Activated T-cell treated with anti-CD3 and anti-CD28 coated beads for 48 hours (primary cell): ENCODE measurements around the gene TNFRSF6B.

ENCODE experiments used
- DNase-seq: peaks from one replicate; pipeline ENCODE4 v3.0.0-alpha.2; 2020; ENCODE audit warnings: low read depth

The TNFRSF6B gene

DNA sequence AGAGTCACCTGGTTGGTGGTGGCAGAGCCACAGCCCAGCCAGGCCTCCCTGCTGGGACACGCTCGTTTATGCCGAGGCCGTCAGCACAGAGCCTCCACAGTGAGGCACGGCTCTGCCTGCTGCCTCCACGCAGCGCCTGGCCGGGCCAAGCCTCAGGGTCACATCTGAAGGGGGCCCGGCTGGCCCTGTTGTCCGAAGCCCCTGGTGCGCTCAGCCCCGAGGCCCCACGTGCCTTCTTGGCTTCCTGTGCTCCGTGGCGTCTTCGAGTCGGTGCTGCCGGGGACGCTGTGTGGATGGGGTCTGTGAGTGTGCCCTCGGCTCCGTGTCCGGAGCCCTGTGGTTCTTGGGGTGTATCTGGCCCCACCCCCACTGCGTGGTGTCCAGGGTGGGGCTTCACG lies 10.4 kb upstream of the TNFRSF6B start:
- DNase-seq = no peak

DNA sequence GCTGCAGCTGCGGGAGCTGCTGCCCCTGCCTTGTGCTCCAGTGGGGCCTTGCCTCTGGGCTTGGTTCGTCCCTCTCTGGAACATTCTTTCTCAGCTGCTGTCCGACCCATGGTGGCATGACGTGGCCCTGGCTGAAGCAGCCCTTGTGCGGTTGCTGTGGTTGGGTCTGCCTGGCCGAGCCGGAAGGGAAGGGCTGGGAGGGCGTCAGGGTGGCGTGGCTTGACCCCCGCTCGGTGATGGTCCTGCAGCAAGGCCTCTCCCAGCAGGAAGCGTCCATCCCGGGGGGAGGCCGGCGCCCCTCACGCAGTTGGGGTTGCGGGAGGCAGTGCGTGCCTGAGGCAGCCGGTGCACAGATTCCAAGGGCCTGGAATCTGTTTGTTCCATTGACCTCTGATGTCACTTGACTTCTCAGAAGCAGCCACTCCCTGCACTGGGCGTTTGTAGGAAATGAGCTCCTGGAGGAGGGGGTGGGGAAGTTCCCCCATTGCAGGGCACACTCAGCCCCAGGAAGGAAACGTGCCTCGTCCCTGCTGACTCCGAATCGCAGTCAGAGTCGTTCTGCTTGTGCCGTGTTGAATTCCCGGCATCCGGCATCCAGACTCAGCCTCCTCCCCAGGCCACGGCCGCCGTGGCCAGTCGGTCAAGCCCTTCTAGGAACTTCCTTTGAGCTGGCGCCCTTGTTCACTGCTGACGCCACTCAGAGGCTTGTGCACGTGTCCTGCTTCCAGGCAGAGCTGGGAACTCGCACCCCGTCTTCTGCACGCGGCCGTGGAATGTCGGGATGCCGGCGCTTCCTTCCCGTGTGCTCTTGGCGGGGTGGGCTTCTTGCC lies 9.7 kb upstream of the TNFRSF6B start:
- DNase-seq = peak; percentile 38

DNA sequence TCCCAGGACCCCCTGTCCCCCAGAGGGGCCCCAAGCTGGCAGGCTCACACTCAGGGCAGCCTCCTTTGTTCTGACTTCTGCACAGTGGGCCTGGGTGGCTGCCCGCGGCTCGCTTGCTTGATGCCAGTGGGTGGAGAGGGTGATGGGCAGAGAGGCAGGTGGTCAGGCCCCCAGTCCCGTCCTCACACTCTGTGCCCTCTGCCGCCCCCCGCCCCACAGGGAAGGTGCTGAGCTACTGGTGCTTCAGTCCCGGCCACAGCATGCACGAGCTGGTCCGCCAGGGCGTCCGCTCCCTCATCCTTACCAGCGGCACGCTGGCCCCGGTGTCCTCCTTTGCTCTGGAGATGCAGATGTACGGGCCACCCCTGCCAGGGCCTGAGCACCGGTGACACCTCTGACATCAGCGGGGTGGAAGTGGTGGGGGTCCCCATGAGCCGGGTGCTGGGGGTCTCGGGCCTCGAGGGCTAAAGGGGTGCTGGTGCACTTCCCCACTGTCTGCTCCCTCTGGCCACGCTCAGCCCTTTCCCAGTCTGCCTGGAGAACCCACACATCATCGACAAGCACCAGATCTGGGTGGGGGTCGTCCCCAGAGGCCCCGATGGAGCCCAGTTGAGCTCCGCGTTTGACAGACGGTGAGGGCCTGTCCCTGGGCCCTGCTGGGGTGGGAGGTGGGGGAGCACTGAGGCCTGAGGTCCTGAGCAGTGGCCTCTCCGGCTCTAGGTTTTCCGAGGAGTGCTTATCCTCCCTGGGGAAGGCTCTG lies 8.9 kb upstream of the TNFRSF6B start:
- no peak for DNase-seq

DNA sequence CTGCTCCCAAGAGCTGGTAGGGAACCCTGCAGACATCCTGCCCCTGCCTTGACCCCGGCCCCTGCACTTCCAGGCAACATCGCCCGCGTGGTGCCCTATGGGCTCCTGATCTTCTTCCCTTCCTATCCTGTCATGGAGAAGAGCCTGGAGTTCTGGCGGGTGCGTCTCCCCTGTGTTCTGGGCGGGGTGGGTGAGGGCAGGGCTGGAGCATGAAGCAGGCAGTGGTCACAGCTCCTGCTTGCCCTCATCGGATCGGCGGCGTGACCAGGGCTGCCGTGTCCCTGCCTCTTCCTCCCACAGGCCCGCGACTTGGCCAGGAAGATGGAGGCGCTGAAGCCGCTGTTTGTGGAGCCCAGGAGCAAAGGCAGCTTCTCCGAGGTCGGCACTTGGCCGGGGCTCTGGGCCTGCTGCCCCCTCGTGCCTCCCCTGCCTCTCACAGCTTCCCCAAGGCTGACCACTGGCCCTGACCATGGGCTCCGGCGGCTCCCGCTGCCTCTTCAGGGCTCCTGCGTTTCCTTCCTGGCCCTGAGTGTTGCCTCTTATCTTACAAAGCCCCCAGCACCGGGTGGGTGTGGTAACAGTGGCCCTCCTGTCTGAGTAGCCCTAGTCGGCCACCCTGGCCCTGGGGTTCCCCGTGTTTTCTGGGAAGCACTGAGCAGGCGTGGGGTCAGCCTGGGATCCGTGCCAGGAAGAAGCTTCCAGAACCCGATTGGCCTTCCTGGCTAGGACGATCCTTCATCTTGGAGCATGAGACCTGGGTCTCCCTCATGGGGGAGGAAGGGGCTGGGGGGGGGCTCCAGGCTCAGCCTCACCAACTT lies 8.0 kb upstream of the TNFRSF6B start:
- DNase-seq = no peak

DNA sequence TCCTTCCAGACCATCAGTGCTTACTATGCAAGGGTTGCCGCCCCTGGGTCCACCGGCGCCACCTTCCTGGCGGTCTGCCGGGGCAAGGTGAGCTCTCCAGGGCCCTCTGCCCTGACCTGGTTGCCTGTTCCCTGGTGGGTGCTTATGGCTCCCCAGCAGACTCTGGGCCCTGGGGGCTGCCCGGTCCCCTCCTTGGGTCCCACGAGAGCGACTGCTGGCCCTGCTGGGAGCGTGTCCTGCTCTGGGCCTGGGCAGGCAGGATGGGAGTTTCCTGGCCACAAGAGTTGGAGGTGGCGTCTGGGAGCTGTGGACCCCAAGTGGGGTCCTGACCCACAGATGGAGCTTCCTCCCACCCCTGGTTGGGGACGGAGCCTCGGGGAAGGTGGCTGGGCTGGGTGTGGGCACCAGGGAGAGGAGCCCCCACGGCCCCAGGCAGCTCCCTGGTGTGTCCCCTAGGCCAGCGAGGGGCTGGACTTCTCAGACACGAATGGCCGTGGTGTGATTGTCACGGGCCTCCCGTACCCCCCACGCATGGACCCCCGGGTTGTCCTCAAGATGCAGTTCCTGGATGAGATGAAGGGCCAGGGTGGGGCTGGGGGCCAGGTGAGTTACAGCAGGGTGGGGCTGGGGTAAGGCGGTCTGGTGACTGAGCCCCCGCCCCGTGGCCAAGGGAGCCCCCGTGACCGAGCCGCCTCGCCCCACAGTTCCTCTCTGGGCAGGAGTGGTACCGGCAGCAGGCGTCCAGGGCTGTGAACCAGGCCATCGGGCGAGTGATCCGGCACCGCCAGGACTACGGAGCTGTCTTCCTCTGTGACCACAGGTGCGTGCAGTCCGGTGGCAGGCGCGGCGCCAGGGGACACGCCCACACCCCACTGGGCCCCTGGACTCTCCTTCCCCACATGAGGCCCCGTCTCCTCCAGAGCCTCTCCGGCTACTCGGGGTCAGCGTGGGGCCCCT lies 7.1 kb upstream of the TNFRSF6B start:
- no peak for DNase-seq

DNA sequence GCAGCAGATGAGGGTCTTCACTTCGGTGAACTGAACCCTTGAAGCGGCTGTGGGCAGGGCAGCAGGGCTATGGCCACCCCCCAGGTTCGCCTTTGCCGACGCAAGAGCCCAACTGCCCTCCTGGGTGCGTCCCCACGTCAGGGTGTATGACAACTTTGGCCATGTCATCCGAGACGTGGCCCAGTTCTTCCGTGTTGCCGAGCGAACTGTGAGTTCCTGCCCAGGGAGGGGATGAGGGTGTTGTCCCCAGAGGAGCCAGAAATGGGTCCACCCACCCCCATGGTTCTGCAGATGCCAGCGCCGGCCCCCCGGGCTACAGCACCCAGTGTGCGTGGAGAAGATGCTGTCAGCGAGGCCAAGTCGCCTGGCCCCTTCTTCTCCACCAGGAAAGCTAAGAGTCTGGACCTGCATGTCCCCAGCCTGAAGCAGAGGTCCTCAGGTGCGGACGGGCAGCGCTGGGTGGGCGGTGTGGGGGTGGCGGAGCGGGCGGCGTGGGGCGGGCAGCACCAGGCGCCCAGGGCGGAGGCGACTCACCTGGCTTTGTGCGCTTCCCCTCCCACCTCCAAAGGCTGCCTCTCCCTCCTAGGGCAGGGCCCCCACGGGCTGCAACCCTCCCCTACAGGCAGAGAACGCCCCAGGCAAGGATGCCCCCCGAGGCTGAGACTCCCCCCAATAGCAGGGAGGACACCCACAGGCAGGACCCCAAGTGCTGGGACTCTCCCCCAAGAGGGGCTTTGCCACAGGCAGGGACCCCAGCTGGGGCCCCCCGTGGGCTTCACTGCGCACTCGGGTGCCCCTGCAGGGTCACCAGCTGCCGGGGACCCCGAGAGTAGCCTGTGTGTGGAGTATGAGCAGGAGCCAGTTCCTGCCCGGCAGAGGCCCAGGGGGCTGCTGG lies 6.2 kb upstream of the TNFRSF6B start:
- no peak for DNase-seq

DNA sequence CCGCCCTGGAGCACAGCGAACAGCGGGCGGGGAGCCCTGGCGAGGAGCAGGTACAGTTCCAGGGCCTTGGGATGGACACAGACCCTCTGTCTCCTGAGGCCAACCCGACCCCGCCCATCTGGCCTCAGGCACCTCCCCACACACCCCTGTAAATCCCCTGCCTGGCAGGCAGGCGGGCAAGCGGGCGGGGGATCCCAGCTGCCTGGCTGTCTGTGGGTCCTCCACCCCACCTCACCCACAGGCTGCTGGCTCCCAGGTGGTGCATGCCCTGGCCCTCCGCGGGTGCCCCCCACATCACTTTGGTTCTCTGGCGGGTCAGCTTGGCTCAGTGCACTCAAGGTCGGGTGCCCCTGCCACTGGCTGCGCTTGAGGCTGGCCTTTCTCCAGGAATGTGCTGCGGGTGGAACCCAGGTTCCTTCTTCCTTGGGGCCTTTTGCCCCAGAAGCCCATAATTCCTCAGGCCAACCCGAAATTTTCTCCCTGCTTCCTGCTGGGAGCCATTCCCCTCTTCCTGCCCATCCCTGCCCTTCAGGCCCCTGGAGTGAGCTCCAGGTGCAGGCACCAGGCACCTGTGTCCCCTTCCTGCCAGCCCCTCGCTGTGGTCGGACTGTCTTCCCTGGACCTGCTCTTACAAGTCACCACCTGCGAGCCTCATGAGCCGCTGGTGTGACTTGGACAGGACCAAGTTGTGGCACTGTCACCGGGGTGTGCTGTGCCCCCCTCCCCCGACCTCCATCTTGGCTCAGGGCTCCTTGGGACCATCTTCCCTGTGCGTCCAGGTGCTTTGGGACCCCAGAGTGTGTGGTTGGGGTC lies 5.3 kb upstream of the TNFRSF6B start:
- no peak for DNase-seq

DNA sequence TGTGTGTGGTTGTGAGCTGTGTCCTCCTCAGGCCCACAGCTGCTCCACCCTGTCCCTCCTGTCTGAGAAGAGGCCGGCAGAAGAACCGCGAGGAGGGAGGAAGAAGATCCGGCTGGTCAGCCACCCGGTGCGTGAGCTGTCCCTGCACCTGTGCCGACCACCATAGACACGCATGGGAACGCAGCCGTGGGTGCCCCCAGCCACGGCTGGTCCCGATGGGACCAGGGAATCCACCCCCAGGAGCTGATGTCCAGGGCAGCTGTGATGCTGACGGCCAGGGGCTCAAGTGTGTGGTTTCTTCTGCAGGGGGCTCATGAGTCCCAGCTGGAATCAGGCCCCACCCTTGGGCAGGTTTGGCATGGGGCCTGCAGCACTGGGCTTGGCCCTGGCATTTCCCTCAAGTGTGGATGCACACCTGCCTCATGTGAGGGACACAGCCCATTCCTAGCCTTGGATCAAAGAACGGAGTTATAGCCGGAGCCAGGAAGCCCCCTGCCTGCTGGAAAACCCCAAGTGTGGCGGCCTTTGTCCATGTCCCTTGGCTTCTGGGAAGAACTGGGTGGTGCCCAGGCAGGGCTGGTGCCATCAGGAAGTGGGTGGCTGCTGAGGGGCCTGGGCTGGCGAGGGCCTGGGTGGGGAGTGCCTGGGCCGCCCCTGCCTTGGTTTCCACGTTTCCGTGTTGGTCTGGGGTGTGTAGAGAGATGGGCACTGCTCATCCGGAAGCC lies 4.6 kb upstream of the TNFRSF6B start:
- DNase-seq = no peak

DNA sequence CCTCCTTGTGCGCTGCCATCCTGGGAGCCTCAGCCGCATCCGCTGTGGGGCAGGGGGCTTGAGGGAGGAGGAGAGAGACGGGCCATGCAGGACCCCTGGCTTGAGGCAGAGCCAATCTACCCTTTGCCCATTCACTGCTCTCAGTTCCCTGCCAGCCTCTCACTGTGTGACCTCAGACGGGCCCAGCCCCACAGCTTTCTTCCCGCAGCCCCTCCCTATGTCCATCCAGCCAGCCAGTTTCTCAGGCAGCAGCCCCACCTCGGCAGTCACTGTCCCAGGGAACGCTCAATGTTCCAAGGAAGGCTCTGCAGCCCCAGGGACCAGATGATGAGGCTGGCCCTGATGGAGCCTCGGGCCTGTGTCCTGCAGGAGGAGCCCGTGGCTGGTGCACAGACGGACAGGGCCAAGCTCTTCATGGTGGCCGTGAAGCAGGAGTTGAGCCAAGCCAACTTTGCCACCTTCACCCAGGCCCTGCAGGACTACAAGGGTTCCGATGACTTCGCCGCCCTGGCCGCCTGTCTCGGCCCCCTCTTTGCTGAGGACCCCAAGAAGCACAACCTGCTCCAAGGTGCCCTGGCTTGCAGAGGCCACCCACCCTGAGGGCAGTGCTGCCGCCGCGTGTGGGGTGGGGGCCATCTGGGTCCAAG lies 3.9 kb upstream of the TNFRSF6B start:
- DNase-seq = no peak

DNA sequence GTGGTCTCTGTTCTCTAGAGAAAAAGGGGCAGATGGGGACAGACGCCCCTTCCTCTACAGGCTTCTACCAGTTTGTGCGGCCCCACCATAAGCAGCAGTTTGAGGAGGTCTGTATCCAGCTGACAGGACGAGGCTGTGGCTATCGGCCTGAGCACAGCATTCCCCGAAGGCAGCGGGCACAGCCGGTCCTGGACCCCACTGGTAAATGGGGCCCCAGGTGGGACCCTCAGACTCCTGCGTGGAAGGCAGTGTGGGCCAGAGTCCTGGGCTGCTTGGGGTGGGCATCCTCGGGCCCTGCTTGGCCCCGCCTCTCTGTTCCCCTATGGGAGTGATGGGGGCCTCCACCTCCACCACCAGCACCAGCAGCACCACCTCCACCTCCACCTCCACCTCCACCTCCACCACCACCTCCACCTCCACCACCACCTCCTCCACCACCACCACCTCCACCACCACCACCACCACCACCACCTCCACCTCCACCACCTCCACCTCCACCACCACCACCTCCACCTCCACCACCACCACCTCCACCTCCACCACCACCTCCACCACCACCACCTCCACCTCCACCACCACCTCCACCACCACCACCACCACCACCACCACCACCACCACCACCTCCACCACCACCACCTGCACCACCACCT lies 3.2 kb upstream of the TNFRSF6B start:
- no peak for DNase-seq

DNA sequence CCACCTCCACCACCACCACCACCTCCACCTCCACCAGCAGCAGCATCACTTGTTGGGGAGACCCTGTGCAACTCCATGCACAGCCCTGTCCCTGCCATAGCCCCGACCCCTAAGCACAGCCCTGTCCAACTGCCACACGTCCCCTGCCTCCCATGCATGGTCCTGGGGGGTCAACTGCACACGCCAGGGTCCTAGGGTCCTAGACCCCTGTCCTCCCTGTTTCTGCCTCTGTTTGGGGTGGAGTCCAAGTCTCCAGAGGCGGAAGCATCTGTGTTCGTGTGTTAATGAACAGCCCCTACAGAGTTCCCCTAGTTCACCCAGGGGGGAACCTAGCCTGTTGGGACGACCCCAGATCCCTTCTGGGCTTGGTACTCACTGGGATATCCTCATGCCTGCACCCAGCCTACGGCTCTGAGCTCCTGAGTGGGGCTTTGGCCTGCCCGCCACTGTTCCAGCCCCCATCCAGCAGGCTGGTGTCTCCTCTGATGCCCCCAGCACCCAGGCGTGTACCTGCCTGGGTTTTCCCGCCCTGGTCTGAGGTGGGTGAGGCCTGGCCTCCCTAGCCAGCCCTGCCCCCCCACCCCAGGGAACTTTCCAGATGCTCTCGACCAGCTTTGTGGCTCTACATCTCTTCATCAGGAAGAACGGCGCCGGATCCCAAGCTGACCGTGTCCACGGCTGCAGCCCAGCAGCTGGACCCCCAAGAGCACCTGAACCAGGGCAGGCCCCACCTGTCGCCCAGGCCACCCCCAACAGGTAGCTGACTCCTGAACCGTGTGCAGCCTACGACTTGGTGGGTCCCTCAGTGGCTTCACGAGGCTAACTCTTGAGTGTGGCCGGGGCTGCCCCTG lies 2.5 kb upstream of the TNFRSF6B start:
- DNase-seq = no peak

DNA sequence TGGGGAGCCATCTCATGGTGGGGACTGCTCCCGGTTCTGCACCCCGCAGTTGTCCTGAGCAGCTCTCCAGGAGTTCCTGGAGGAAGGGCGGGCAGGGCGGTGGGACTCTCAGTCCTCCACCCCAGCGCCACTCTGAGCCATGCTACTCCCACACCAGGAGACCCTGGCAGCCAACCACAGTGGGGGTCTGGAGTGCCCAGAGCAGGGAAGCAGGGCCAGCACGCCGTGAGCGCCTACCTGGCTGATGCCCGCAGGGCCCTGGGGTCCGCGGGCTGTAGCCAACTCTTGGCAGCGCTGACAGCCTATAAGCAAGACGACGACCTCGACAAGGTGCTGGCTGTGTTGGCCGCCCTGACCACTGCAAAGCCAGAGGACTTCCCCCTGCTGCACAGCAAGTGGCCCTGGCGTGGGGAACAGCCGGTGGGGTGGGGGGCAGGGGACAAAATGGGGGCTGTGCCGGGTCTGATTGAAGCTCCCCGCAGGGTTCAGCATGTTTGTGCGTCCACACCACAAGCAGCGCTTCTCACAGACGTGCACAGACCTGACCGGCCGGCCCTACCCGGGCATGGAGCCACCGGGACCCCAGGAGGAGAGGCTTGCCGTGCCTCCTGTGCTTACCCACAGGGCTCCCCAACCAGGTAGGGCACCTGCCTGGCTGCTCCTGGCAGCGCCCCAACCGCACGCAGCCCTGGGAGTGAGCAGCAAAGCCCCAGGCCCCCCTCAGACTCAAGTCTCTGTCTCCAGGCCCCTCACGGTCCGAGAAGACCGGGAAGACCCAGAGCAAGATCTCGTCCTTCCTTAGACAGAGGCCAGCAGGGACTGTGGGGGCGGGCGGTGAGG lies 1.6 kb upstream of the TNFRSF6B start:
- DNase-seq = no peak

DNA sequence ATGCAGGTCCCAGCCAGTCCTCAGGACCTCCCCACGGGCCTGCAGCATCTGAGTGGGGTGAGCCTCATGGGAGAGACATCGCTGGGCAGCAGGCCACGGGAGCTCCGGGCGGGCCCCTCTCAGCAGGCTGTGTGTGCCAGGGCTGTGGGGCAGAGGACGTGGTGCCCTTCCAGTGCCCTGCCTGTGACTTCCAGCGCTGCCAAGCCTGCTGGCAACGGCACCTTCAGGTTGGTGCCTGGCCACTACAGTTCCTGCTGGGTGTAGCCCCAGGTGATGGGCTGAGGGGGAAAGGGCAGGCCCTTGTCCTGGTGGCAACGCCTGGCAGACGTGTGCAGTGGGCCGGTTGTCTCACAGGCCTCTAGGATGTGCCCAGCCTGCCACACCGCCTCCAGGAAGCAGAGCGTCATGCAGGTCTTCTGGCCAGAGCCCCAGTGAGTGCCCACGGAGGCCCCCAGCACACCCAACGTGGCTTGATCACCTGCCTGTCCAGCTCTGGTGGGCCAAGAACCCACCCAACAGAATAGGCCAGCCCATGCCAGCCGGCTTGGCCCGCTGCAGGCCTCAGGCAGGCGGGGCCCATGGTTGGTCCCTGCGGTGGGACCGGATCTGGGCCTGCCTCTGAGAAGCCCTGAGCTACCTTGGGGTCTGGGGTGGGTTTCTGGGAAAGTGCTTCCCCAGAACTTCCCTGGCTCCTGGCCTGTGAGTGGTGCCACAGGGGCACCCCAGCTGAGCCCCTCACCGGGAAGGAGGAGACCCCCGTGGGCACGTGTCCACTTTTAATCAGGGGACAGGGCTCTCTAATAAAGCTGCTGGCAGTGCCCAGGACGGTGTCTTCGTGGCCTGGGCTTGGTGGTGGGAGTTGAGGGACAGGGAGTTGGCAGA lies 787 bp upstream of the TNFRSF6B start:
- no peak for DNase-seq

DNA sequence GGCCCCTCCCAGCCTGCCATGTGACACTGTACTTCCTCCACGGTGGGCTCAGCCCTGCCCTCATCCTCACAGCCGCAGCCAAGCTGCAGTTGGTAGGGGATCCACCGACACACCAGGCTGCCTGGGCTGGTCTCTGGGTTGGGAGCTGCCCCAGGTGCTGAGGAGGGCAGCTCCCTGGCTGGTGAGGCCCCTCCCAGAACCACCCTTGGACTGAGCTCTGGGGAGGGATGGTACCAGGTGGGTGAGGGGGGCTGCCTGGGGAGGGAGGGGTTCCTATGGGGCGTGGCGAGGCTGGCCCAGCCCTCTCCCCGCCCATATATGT lies 185 bp upstream of the TNFRSF6B start:
- no peak for DNase-seq

DNA sequence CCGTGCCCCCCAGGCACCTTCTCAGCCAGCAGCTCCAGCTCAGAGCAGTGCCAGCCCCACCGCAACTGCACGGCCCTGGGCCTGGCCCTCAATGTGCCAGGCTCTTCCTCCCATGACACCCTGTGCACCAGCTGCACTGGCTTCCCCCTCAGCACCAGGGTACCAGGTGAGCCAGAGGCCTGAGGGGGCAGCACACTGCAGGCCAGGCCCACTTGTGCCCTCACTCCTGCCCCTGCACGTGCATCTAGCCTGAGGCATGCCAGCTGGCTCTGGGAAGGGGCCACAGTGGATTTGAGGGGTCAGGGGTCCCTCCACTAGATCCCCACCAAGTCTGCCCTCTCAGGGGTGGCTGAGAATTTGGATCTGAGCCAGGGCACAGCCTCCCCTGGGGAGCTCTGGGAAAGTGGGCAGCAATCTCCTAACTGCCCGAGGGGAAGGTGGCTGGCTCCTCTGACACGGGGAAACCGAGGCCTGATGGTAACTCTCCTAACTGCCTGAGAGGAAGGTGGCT lies 960 bp downstream of the TNFRSF6B start:
- no peak for DNase-seq
